RWPE2 (cell line): ENCODE data around the gene FZD4.

Experiments
- ATAC-seq: fragments of 200-7000 bp; cut with Tn5 transposase; 3 replicates; pipeline ENCODE4 v1.9.1; 2021; ENCODE audit warnings: low read depth
- DNase-seq: peaks from one replicate; pipeline ENCODE4 v3.0.0-alpha.2; 2020; ENCODE audit warnings: low spot score
- H3K27ac ChIP-seq: fragments of 450-650 bp; 2 replicates; pipeline ENCODE4 v1.5.1; 2017; ENCODE audit warnings: mild to moderate bottlenecking; ENCODE audit not compliant: poor library complexity, severe bottlenecking
- H3K27me3 ChIP-seq: fragments of 250-450 bp; sonication (Bioruptor Pico); 2 replicates; pipeline ENCODE4 v1.5.1; 2021; ENCODE audit warnings: mild to moderate bottlenecking, moderate library complexity; ENCODE audit not compliant: insufficient read depth, poor library complexity, severe bottlenecking
- H3K36me3 ChIP-seq: fragments of 250-450 bp; sonication (Bioruptor Pico); 2 replicates; pipeline ENCODE4 v1.5.1; 2020; ENCODE audit warnings: low read depth, mild to moderate bottlenecking, moderate library complexity
- H3K4me1 ChIP-seq: fragments of 250-450 bp; sonication (Bioruptor Pico); 2 replicates; pipeline ENCODE4 v1.5.1; 2021; ENCODE audit warnings: mild to moderate bottlenecking, moderate library complexity; ENCODE audit not compliant: insufficient read depth, poor library complexity, severe bottlenecking
- H3K4me3 ChIP-seq: fragments of 250-450 bp; sonication (Bioruptor Pico); 2 replicates; pipeline ENCODE4 v1.5.1; 2021; ENCODE audit warnings: mild to moderate bottlenecking, moderate library complexity; ENCODE audit not compliant: severe bottlenecking
- H3K9me3 ChIP-seq: fragments of 250-450 bp; sonication (Bioruptor Pico); 2 replicates; pipeline ENCODE4 v1.5.1; 2021; ENCODE audit warnings: mild to moderate bottlenecking, moderate library complexity; ENCODE audit not compliant: severe bottlenecking
- TF ChIP-seq, protein P1 (sequence below): fragments of 450-650 bp; IDR thresholded peaks from one replicate; pipeline ENCODE4 v1.5.1; 2017; ENCODE audit warnings: mild to moderate bottlenecking, moderate library complexity; ENCODE audit not compliant: poor library complexity, severe bottlenecking

Gene FZD4

DNA sequence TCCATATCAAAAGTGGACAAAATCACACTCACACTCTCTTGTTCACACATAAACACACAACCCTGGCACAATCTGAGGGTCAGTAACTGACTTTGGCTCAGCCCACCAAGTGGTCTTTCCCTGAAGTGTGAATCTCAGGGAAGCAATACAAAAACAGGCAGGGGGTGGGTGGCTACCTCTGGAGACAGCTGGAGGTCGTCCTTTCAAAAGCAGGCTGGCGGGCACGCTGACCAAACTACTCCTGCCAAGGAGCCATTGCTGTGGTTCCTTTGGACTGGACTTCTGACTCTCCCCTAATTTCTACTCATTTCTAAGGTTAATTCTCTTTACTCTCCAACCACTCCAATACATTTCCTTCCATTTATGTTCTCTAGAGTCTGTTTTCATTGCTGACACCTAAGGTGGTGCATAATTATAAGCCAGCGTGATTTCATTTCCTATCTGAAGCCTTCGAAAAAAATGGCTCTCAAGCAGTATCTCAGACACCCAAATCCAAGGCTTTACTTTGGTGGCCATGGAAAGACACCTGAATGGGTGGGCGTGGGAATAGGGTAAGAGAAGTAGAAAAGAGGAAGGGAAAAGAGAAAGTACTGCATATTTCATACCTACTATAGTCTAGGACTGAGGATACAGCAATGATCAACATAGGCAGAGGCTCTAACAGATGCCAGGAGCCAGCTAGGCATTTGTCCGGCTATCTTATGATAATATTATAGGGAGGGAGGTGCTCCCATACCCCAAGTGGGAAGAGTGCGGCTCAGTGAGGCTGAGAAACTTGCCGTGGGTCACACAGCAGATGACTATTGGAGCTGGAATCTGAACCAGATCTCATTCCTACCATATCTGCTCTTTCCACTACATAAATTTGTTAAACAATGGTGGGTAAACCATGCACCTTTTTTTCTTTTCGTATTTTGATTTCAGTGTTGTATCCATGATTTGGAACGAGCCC is 22.0 kb downstream of the FZD4 start:
- no peak overlapping the region for H3K27ac ChIP-seq
- no peaks in the 10 kb centered on the region for H3K27me3 ChIP-seq
- peaks cover 7% of the 10 kb centered on the region for H3K4me1 ChIP-seq
- no peaks in the 10 kb centered on the region for H3K9me3 ChIP-seq
- TF ChIP-seq, protein P1, sequence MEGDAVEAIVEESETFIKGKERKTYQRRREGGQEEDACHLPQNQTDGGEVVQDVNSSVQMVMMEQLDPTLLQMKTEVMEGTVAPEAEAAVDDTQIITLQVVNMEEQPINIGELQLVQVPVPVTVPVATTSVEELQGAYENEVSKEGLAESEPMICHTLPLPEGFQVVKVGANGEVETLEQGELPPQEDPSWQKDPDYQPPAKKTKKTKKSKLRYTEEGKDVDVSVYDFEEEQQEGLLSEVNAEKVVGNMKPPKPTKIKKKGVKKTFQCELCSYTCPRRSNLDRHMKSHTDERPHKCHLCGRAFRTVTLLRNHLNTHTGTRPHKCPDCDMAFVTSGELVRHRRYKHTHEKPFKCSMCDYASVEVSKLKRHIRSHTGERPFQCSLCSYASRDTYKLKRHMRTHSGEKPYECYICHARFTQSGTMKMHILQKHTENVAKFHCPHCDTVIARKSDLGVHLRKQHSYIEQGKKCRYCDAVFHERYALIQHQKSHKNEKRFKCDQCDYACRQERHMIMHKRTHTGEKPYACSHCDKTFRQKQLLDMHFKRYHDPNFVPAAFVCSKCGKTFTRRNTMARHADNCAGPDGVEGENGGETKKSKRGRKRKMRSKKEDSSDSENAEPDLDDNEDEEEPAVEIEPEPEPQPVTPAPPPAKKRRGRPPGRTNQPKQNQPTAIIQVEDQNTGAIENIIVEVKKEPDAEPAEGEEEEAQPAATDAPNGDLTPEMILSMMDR, result no peak
- H3K4me3 ChIP-seq, result no peak overlapping the region
- H3K36me3 ChIP-seq, result no peaks in the 10 kb centered on the region
- DNase-seq (no peak), ATAC-seq (no peak)

DNA sequence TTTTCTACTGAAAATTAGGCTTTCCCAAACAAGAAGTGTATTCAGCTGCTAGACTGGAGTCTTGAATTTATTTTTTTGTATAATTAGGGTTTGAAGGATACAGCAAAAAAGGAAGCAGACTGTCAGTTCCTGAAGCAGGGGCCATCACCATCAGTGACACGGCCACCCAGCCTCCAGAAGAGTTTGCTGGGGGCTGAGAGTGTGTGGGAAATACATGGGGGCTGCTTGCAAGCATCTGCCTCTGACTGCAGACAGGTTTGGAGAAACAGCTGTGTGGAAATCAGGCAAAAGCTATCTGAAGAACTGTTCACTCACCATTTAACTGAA is 23.0 kb downstream of the FZD4 start:
- TF ChIP-seq, protein P1, result no peak
- Histone ChIP-seq H3K4me3 (no peak overlapping the region), H3K9me3 (no peaks in the 10 kb centered on the region), H3K36me3 (no peaks in the 10 kb centered on the region), H3K4me1 (peaks cover 7% of the 10 kb centered on the region), H3K27ac (no peak overlapping the region), H3K27me3 (no peaks in the 10 kb centered on the region)
- ATAC-seq, result no peak
- no peak for DNase-seq

DNA sequence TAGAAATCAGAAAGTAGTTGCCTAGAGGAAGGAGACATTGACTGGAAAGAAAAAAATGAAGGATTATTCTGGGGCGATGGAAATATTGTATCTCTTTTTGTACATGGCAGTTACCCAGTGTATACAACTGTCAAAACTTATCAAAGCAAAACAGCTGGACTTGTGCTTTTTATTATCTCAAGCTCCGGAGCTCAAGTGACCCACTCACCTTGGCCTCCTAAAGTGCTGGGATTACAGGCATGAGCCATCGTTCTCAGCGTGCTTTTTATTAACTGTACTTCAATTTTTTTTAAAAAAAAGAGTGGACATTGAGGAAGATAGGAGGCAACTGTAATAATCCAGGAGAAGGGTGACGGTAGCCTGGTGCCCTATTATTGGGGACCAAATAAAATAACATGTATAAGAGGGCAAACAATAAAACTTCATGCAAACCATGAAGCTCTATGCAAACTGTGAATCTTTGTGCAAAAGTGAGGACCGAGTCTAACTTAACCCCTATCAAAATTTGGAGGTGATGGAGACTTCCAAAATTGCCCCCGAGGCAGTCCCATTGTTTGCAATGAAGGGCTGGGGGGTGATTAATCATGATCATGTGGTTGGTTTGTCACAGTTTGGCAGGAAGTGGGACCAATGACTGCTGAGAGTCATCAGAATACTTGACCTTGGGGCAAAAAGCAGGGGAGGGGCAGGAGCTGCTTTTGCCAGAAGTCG is 23.5 kb downstream of the FZD4 start:
- peak; percentile 72 for ATAC-seq
- Histone ChIP-seq H3K36me3 (no peaks in the 10 kb centered on the region), H3K27me3 (no peaks in the 10 kb centered on the region), H3K4me1 (peaks cover 7% of the 10 kb centered on the region), H3K9me3 (no peaks in the 10 kb centered on the region), H3K27ac (no peak overlapping the region), H3K4me3 (no peak overlapping the region)
- no peak for DNase-seq
- TF ChIP-seq, protein P1, result no peak

DNA sequence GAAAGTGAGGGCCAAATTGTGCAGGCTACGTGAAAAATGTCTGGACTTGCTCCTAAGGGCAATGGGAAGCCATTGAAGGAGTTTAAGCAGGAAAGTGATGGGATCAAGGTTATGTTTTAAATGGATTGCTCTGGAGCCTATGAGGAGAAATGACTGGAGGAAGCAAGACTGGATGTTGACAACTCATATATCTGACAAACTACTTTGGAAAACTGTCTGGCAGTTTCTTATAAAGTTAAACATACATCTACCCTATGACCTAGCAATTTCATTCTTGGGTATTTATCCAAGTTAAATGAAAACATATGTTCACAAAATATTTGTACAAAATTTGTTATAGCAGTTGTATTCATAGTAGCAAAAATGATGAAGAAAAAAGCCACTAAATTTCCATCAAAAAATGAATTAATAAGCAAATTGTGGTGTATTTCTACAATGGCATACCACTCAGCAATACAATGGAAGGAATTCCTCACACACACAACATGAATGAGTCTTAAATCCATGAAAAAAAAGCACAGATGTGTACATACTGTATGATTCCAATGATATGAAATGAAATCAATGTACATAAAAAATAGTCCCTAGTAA is 24.1 kb downstream of the FZD4 start:
- Histone ChIP-seq H3K4me1 (peaks cover 7% of the 10 kb centered on the region), H3K27ac (no peak overlapping the region), H3K9me3 (no peaks in the 10 kb centered on the region), H3K36me3 (no peaks in the 10 kb centered on the region), H3K4me3 (no peak overlapping the region), H3K27me3 (no peaks in the 10 kb centered on the region)
- no peak for ATAC-seq
- no peak for DNase-seq
- TF ChIP-seq, protein P1, result no peak
